G401 (cell line): ENCODE data around the gene RARA. TPM values are rescaled to one million over a fixed set of nuclear protein-coding genes. Genes with fewer than 3 reads are reported as not detected.

Experiments
- DNase-seq: peaks from one replicate; pipeline ENCODE4 v3.0.0-alpha.2; 2015; ENCODE audit warnings: low spot score
- in situ Hi-C: cut with HindIII; loops from 2 replicates; pipeline ENCODE4 v1.10.0; 2016; ENCODE audit warnings: low sequenced_read_pairs, mixed read lengths
- total RNA-seq: library from RNA; depleted of rRNA; stranded (reverse); fragments of >200 nt; shearing (Covaris generic); gene quantifications from 2 replicates; pipeline ENCODE4 v1.2.3, GENCODE V29; 2014

RARA gene
- total RNA-seq, 1 experiment from 2014 or later = 11.8 TPM

GRCh38 chr17:40349895-40350688, 41.1 kb downstream of the RARA start:
- DNase-seq = no peak
- in situ Hi-C loops = no loop called here

GRCh38 chr17:40350689-40351358, 41.8 kb downstream of the RARA start:
- no peak for DNase-seq

GRCh38 chr17:40351359-40352236, 42.6 kb downstream of the RARA start:
- DNase-seq = no peak
- in situ Hi-C loops = no loop called here

More at GRCh38 chr17:40350689-40351358, 41.8 kb downstream of the RARA start:
- in situ Hi-C loops = no loop called here

- DNase-seq = no peak
- in situ Hi-C loops = no loop called here
Measured at GRCh38 chr17:40352237-40352778, 43.3 kb downstream of the RARA start.

- DNase-seq = no peak
- in situ Hi-C loops = no loop called here
Measured at GRCh38 chr17:40352779-40353394, 43.9 kb downstream of the RARA start.

GRCh38 chr17:40354221-40355122, 45.5 kb downstream of the RARA start:
- DNase-seq = no peak
- in situ Hi-C loops = no loop called here

GRCh38 chr17:40355123-40355803, 46.3 kb downstream of the RARA start:
- DNase-seq = peak; percentile 53
- in situ Hi-C loops = no loop called here

GRCh38 chr17:40355804-40356758, 47.1 kb downstream of the RARA start:
- DNase-seq = no peak
- in situ Hi-C loops = no loop called here

- in situ Hi-C loops = no loop called here
- DNase-seq = no peak
Measured at GRCh38 chr17:40356990-40357881, 48.3 kb downstream of the RARA start.

- in situ Hi-C loops = no loop called here
- DNase-seq = peak; percentile 90
Measured at GRCh38 chr17:40358323-40359038, 49.5 kb downstream of the RARA start.

- in situ Hi-C loops = no loop called here
Measured at GRCh38 chr17:40360091-40360490, 51.1 kb downstream of the RARA start.

GRCh38 chr17:40361063-40361924, 52.3 kb downstream of the RARA start:
- in situ Hi-C loops = no loop called here
- DNase-seq = no peak

More at GRCh38 chr17:40360091-40360490, 51.1 kb downstream of the RARA start:
- DNase-seq = no peak

- in situ Hi-C loops = no loop called here
- no peak for DNase-seq
Measured at GRCh38 chr17:40361925-40362695, 53.1 kb downstream of the RARA start.
